Bronchial epithelial cell (primary cell): ENCODE data around the gene ZBTB18. TPM values are rescaled to one million over a fixed set of nuclear protein-coding genes. Genes with fewer than 3 reads are reported as not detected.

Experiments used
- DNase-seq: peaks from one replicate; pipeline ENCODE4 v3.0.0-alpha.2; 2010; ENCODE audit warnings: low read depth
- FAIRE-seq: peaks from 2 replicates; lab custom pipeline; 2011; peaks lifted over from hg19 to GRCh38; lab: Jason Lieb, UNC
- H3K27me3 ChIP-seq: 2 replicates; pipeline ENCODE4 v1.5.1; 2011; ENCODE audit warnings: low read length; ENCODE audit not compliant: control insufficient read depth, insufficient read depth
- H3K36me3 ChIP-seq: 2 replicates; pipeline ENCODE4 v1.5.1; 2011; ENCODE audit warnings: low read length; ENCODE audit not compliant: control insufficient read depth, insufficient read depth
- H3K4me3 ChIP-seq: 2 replicates; pipeline ENCODE4 v1.5.1; 2011; ENCODE audit warnings: mild to moderate bottlenecking, low read depth, low read length, control low read depth
- CTCF ChIP-seq: IDR thresholded peaks from 2 replicates; pipeline ENCODE4 v1.5.1; 2011; ENCODE audit warnings: mild to moderate bottlenecking, moderate library complexity, low read length, control low read depth, inconsistent platforms; ENCODE audit not compliant: insufficient read depth, severe bottlenecking
- total RNA-seq: library from RNA; depleted of rRNA; stranded (reverse); fragments of >200 nt; gene quantifications from 2 replicates; pipeline ENCODE4 v1.2.1, GENCODE V29; 2014

The ZBTB18 gene
- total RNA-seq, 1 donor from 2014 or later, result 6.8 TPM

DNA sequence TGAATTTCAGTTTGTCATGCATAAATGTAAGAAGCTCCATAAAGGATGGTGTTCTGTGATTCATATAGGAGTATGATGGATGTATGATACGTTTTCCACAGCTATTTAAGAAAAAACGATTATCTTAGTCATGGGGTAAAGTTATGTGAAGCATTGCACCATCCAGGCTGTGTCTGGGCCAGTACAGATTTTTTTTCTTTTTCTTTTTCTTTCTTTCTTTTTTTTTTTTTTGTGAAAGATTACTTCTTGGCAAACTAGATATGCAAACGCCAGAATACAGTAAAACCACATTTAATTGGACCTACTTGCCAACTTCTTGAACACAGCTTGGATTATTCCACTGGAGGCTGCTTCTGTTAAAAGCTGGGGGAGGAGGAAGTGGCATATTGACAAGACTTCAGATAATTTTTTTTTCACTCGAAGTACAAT, 14.9 kb downstream of the ZBTB18 start:
- DNase-seq (peak; percentile 64), FAIRE-seq (no peak)
- Histone ChIP-seq H3K4me3 (no peak overlapping the region), H3K36me3 (no peaks in the 10 kb centered on the region), H3K27me3 (peaks cover 6% of the 10 kb centered on the region)
- no peak for TF ChIP-seq CTCF

- DNase-seq (no peak), FAIRE-seq (no peak)
- Histone ChIP-seq H3K27me3 (peaks cover 6% of the 10 kb centered on the region), H3K4me3 (no peak overlapping the region), H3K36me3 (no peaks in the 10 kb centered on the region)
- no peak for TF ChIP-seq CTCF
These were observed 16.1 kb downstream of the ZBTB18 start for GRCh38 chr1:244066954-244067716.

- Histone ChIP-seq H3K27me3 (peaks cover 6% of the 10 kb centered on the region), H3K4me3 (no peak overlapping the region), H3K36me3 (no peaks in the 10 kb centered on the region)
- DNase-seq (no peak), FAIRE-seq (no peak)
- TF ChIP-seq CTCF, result no peak
These were observed 16.8 kb downstream of the ZBTB18 start for GRCh38 chr1:244067893-244068292.

DNA sequence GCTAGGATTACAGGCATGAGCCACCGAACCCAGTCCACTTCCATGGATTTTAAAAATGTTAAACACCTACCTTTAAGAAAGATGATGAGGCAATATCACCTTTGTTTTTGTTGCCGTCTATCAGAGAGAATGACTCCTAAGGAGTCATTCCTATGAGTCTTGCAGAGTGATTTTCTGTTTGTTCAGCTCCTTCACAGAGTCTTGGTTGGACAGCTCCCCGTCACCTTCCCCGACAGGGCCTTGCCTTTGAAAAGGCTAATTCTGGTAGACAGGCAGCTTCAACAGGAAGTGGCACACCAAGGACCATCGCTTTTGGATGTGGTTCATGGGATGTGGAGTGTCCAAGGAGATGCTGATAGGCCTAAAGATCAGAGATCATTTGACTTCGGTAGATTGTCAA, 17.5 kb downstream of the ZBTB18 start:
- no peak for TF ChIP-seq CTCF
- DNase-seq, result no peak
- Histone ChIP-seq H3K4me3 (no peak overlapping the region), H3K27me3 (peaks cover 6% of the 10 kb centered on the region), H3K36me3 (no peaks in the 10 kb centered on the region)
- no peak for FAIRE-seq

DNA sequence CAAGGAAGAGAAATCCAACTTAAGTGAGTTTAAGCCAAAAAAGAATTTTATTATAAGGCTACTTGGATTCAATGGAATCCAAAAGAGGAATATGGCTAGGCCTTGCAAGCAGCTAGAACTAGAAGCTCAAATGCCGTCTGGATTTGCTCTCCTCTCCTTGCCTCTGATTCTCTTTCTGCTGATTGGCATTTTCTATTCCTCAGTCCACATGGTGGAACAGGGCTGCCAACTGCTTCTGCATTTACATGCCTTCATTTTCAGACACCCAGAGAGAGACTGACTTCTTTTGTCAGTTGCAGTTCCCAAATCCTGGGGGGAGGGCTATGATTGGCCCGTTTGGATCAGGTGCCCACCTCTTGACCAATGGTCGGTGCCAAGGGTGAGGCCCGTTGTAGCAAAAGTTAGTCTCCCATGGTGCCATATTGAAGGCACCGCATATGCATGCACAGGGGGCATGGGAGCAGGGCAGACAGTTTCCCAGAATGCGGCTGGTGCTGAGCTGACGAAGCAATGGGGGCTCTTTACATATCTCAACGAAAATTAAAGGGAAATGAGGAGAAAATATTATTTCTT, 18.3 kb downstream of the ZBTB18 start:
- DNase-seq (no peak), FAIRE-seq (no peak)
- Histone ChIP-seq H3K27me3 (peaks cover 6% of the 10 kb centered on the region), H3K4me3 (no peak overlapping the region), H3K36me3 (no peaks in the 10 kb centered on the region)
- no peak for TF ChIP-seq CTCF
